Activated CD4-positive, alpha-beta T cell treated with anti-CD3 and anti-CD28 coated beads, Interleukin-2, amount 10 ng/mL, durations not matched to agents 7 days and 5 days (primary cell): ENCODE data around the gene NLRC5. TPM values are rescaled to one million over a fixed set of nuclear protein-coding genes. Genes with fewer than 3 reads are reported as not detected.
"Not testable (repeated sequence)": the region's sequence is repeated elsewhere in the genome, so short reads cannot be mapped to it uniquely, and the experiment has no call there.

ENCODE experiments used
- CTCF ChIA-PET: fragments of 350-600 bp; sonication (Branson Sonifier 250); formaldehyde crosslinking; loops from one replicate; lab custom pipeline; 2021; ENCODE audit warnings: antibody characterized with exemption; lab: Charles Lee
- POLR2A ChIA-PET: fragments of 350-600 bp; sonication (Branson Sonifier 250); formaldehyde crosslinking; loops from one replicate; lab custom pipeline; 2021; ENCODE audit warnings: antibody characterized with exemption; lab: Charles Lee
- DNase-seq: peaks from one replicate; pipeline ENCODE4 v3.0.0-alpha.2; 2020
- H3K27ac Mint-ChIP-seq: one replicate; pipeline ENCODE4 v1.8.0; 2021; ENCODE audit warnings: mild to moderate bottlenecking, moderate library complexity, mixed read lengths
- H3K27me3 Mint-ChIP-seq: one replicate; pipeline ENCODE4 v1.8.0; 2021; ENCODE audit warnings: mixed read lengths
- H3K36me3 Mint-ChIP-seq: one replicate; pipeline ENCODE4 v1.8.0; 2021; ENCODE audit warnings: low read depth, mixed read lengths
- H3K4me1 Mint-ChIP-seq: one replicate; pipeline ENCODE4 v1.8.0; 2021; ENCODE audit warnings: mixed read lengths
- H3K4me3 Mint-ChIP-seq: one replicate; pipeline ENCODE4 v1.8.0; 2021; ENCODE audit warnings: mild to moderate bottlenecking, moderate library complexity, mixed read lengths
- H3K9me3 Mint-ChIP-seq: one replicate; pipeline ENCODE4 v1.8.0; 2021; ENCODE audit warnings: mixed read lengths
- total RNA-seq, 2 experiments: library from RNA; stranded (reverse); gene quantifications; one replicate each; pipeline ENCODE4 v1.2.3, GENCODE V29; 2021

The NLRC5 gene
- total RNA-seq, 2 experiments from 2014 or later: 428 to 468 TPM

DNA sequence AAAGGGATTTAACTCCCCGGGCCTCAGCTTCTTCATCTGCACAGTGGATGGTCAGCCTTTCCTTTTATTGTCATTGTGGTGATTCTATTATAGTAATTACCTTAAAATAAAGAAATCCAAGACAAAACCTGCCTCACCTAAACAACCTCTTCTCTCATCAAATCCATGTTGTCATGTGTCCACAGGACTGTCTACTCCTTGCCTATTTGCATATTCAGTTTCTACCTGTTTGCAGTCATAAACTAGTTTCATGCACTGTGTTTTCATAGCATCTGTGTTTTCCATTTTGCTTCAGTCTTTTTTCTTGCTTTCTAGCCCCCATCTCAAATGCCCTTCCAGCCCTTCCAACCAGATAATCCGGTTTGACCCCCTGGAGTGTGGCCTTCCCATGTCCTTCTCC is 58.7 kb downstream of the NLRC5 start:
- peaks cover 15% of the 10 kb centered on the region for H3K4me1 Mint-ChIP-seq
- ChIA-PET POLR2A (no interaction called here), CTCF (interaction anchor here (1.1 kb wide), 1 partner anchor 16 kb away, joined by 3 read pairs; no protein-coding TSS in a partner anchor)
- H3K27me3 Mint-ChIP-seq: no peaks in the 10 kb centered on the region
- no peaks in the 10 kb centered on the region for H3K9me3 Mint-ChIP-seq
- DNase-seq: no peak
- H3K4me3 Mint-ChIP-seq: no peak overlapping the region
- H3K36me3 Mint-ChIP-seq: peaks cover 66% of the 10 kb centered on the region
- no peak overlapping the region for H3K27ac Mint-ChIP-seq

- POLR2A ChIA-PET: no interaction called here
- H3K27me3 Mint-ChIP-seq: no peaks in the 10 kb centered on the region
- H3K4me1 Mint-ChIP-seq: peaks cover 8% of the 10 kb centered on the region
- H3K4me3 Mint-ChIP-seq: no peak overlapping the region
- H3K27ac Mint-ChIP-seq: no peak overlapping the region
- CTCF ChIA-PET: interaction anchor here (0.9 kb wide), 1 partner anchor 12 kb away, joined by 3 read pairs; no protein-coding TSS in a partner anchor
- peaks cover 62% of the 10 kb centered on the region for H3K36me3 Mint-ChIP-seq
- DNase-seq: no peak
- H3K9me3 Mint-ChIP-seq: no peaks in the 10 kb centered on the region
Observed at GRCh38 chr16:57049678-57050077, 60.3 kb downstream of the NLRC5 start.

DNA sequence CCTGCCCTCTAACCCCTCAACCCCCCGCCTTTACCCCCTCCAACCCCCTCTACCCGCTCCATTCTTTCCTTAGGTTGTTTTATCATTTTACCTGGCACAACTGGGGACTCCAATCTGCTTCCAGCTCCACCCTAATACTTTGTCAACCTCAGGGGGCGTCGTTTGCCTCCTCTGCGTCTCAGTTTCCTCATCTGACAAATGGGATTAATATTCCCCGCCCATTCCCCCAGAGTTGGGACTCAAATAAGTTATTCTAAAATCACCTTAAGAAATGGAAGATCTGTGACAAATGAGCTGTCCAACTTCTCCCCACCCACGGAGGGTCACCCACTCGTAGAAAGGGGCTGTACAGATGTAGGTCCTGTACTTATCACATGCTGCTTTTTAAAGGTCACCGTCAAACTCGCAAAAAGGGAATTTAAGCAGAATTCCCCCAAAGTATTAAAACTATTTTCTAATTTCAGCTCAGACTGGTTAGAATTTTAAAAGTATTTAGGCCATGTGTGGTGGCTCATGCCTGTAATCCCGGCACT is 62.4 kb downstream of the NLRC5 start:
- CTCF ChIA-PET: interaction anchor here (1.1 to 1.4 kb wide), 2 partner anchors 10 to 215 kb away, joined by 3 to 5 read pairs; no protein-coding TSS in a partner anchor
- no peak overlapping the region for H3K27ac Mint-ChIP-seq

GRCh38 chr16:57053206-57053605 is 63.8 kb downstream of the NLRC5 start:
- POLR2A ChIA-PET: no interaction called here
- CTCF ChIA-PET: interaction anchor here (0.6 to 1.1 kb wide), 2 partner anchors 89 to 531 kb away, joined by 3 to 4 read pairs; no protein-coding TSS in a partner anchor
- H3K27ac Mint-ChIP-seq: no peak overlapping the region

More for the DNA sequence above, 62.4 kb downstream of the NLRC5 start:
- Mint-ChIP-seq H3K4me3 (no peak overlapping the region), H3K9me3 (no peaks in the 10 kb centered on the region), H3K27me3 (no peaks in the 10 kb centered on the region), H3K4me1 (no peaks in the 10 kb centered on the region), H3K36me3 (peaks cover 57% of the 10 kb centered on the region)
- POLR2A ChIA-PET: no interaction called here
- no peak for DNase-seq

GRCh38 chr16:57054338-57054737 is 65.0 kb downstream of the NLRC5 start:
- Mint-ChIP-seq H3K27ac (peak overlapping the region; percentile 50), H3K27me3 (no peaks in the 10 kb centered on the region), H3K4me3 (no peak overlapping the region), H3K36me3 (peaks cover 60% of the 10 kb centered on the region), H3K4me1 (peaks cover 2% of the 10 kb centered on the region), H3K9me3 (no peaks in the 10 kb centered on the region)
- ChIA-PET POLR2A (no interaction called here), CTCF (interaction anchor here (0.5 to 0.9 kb wide), 2 partner anchors 9 to 13 kb away, joined by 3 read pairs; no protein-coding TSS in a partner anchor)
- DNase-seq: no peak

More at GRCh38 chr16:57053206-57053605, 63.8 kb downstream of the NLRC5 start:
- Mint-ChIP-seq H3K27me3 (no peaks in the 10 kb centered on the region), H3K9me3 (no peaks in the 10 kb centered on the region), H3K4me3 (no peak overlapping the region), H3K4me1 (peaks cover 2% of the 10 kb centered on the region), H3K36me3 (peaks cover 57% of the 10 kb centered on the region)
- no peak for DNase-seq

- POLR2A ChIA-PET: no interaction called here
- CTCF ChIA-PET: interaction anchor here (0.9 kb wide), 1 partner anchor 12 kb away, joined by 3 read pairs; no protein-coding TSS in a partner anchor
- H3K9me3 Mint-ChIP-seq: no peaks in the 10 kb centered on the region
Observed at GRCh38 chr16:57054771-57055170, 65.4 kb downstream of the NLRC5 start.

DNA sequence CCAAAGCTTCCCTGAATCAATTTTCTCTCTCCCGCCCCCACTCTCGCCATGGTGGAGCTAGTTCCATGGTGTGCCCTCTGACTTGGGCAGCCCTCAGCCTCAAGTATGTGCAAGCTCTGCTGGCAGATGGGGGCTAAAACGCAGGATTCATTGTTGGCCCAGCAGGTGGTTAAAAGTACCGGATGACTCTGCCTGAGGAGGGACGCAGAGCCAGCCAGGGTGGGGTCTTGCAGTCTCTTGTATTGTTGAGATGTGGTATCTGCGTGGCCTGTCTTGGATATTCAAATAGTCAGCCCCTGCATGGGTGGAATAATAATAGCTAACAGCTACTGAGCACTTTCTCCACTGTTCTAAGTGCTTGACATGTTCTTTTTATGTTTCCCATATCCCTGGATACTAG is 66.3 kb downstream of the NLRC5 start:
- Mint-ChIP-seq H3K27ac (no peak overlapping the region), H3K4me1 (peaks cover 2% of the 10 kb centered on the region), H3K27me3 (no peaks in the 10 kb centered on the region), H3K4me3 (no peak overlapping the region), H3K9me3 (no peaks in the 10 kb centered on the region), H3K36me3 (peaks cover 67% of the 10 kb centered on the region)
- ChIA-PET POLR2A (interaction anchor here (0.6 kb wide), 1 partner anchor 12 kb away, joined by 5 read pairs; no protein-coding TSS in a partner anchor), CTCF (interaction anchor here (0.7 to 1.5 kb wide), 3 partner anchors 14 to 39 kb away, joined by 3 to 6 read pairs (median 3); no protein-coding TSS in a partner anchor)
- no peak for DNase-seq

More at GRCh38 chr16:57054771-57055170, 65.4 kb downstream of the NLRC5 start:
- peaks cover 2% of the 10 kb centered on the region for H3K4me1 Mint-ChIP-seq
- DNase-seq: no peak
- H3K27me3 Mint-ChIP-seq: no peaks in the 10 kb centered on the region
- peaks cover 63% of the 10 kb centered on the region for H3K36me3 Mint-ChIP-seq
- no peak overlapping the region for H3K4me3 Mint-ChIP-seq
- H3K27ac Mint-ChIP-seq: no peak overlapping the region

DNA sequence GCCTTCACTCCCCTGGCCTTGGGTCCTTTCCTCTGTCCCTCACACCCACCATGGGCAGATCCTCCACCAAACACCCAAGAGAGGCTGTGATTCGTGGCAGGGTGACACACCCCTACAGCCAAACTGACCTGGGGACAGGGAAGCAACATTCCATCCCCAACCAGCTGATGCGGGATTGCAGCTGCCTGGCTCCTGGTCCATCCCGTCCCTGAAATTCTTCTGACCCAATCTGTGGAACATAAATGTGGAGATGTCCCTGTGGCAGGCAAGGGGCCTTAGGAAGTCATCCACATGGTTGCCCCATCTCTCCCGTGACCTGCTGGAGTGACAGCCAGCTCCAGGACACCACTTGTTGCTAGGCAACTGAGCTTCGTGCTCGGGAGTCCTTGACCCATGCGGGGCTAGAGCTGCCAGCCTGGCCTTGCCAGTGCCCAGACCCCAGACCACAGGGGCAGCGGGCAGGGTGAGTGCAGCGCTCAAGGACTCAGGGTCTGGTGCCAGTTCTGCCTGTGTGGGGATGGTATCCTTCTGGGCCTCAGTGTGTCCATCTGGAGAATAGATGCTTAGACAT is 69.0 kb downstream of the NLRC5 start:
- DNase-seq: no peak
- ChIA-PET CTCF (interaction anchor here (1.7 kb wide), 1 partner anchor 26 kb away, joined by 6 read pairs; no protein-coding TSS in a partner anchor), POLR2A (no interaction called here)
- no peaks in the 10 kb centered on the region for H3K27me3 Mint-ChIP-seq
- no peaks in the 10 kb centered on the region for H3K9me3 Mint-ChIP-seq
- peaks cover 66% of the 10 kb centered on the region for H3K36me3 Mint-ChIP-seq
- H3K4me3 Mint-ChIP-seq: no peak overlapping the region
- peaks cover 2% of the 10 kb centered on the region for H3K4me1 Mint-ChIP-seq
- H3K27ac Mint-ChIP-seq: no peak overlapping the region

DNA sequence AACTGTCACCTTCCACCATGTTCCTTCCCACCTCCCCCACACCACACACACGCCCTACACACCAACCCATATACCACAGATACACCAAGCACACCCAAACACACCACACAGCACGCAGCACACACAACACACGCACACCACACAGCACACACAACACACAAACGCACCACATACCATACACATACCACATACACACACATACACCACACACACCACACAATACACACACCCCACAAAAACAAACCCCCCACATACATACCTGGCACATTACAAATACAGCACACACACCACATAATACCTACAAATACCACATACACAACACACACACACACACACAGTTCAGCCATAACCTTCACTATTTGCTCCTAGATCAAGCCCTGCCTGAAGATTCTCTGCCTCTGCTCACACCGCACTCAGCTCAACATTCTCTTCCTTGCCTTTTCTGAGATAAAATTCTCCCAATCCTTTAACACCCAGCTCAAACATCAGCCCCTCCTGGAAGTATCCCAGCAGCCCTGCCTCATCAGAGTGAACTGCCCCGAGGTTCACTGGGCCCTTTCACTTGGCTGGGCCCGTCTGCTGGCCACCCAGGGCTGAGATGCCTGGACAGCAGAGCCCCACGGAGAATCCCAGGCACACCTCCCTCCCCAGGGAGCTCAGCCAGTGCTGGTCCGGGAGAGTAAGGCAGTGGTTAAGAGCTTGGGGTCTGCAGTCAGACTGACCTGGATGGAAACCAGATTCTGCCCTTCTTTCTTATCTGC is 71.1 kb downstream of the NLRC5 start:
- Mint-ChIP-seq H3K4me1 (peaks cover 2% of the 10 kb centered on the region), H3K4me3 (no peak overlapping the region), H3K36me3 (peaks cover 57% of the 10 kb centered on the region), H3K9me3 (no peaks in the 10 kb centered on the region), H3K27ac (no peak overlapping the region), H3K27me3 (no peaks in the 10 kb centered on the region)
- CTCF ChIA-PET: interaction anchor here (1.0 to 2.5 kb wide), 4 partner anchors 9 to 16 kb away, joined by 3 to 12 read pairs (median 3); no protein-coding TSS in a partner anchor
- no peak for DNase-seq
- POLR2A ChIA-PET: no interaction called here

- DNase-seq: no peak
- Mint-ChIP-seq H3K9me3 (no peaks in the 10 kb centered on the region), H3K4me3 (no peak overlapping the region), H3K27me3 (no peaks in the 10 kb centered on the region), H3K36me3 (peaks cover 52% of the 10 kb centered on the region), H3K27ac (peak overlapping the region; percentile 26), H3K4me1 (peaks cover 2% of the 10 kb centered on the region)
- ChIA-PET POLR2A (no interaction called here), CTCF (interaction anchor here (1.0 to 2.5 kb wide), 4 partner anchors 8 to 16 kb away, joined by 3 to 12 read pairs (median 3); no protein-coding TSS in a partner anchor)
Observed at GRCh38 chr16:57061084-57061905, 71.9 kb downstream of the NLRC5 start.

DNA sequence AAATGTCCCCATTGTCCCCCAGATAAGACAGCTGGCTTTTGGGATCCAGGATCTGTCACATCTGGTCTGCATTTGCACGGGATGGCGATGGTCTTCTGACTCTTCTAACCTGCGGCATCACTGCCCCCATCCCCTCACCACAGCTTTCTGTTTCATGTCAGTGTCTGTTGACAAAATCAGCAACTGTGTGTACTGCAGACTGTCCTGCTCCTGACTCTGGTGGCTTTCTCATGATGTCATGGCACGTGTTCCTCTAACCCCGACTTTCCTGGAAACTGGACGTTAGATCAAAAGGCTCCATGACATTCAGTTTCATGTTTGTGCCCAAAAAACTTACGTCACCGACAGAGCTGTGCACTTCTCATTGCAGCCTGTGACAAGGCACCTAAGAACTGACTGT is 73.0 kb downstream of the NLRC5 start:
- ChIA-PET CTCF (interaction anchor here (1.4 to 2.5 kb wide), 2 partner anchors 9 to 15 kb away, joined by 3 to 12 read pairs; no protein-coding TSS in a partner anchor), POLR2A (no interaction called here)
- Mint-ChIP-seq H3K36me3 (peaks cover 58% of the 10 kb centered on the region), H3K27ac (peak overlapping the region; percentile 41), H3K9me3 (no peaks in the 10 kb centered on the region), H3K4me3 (no peak overlapping the region), H3K27me3 (no peaks in the 10 kb centered on the region), H3K4me1 (peaks cover 2% of the 10 kb centered on the region)
- no peak for DNase-seq

- not testable (repeated sequence) for H3K4me3 Mint-ChIP-seq, H3K27me3 Mint-ChIP-seq, H3K27ac Mint-ChIP-seq, H3K4me1 Mint-ChIP-seq, H3K9me3 Mint-ChIP-seq, DNase-seq
- ChIA-PET CTCF (interaction anchor here (0.6 kb wide), 1 partner anchor 9 kb away, joined by 3 read pairs; no protein-coding TSS in a partner anchor), POLR2A (interaction anchor here (0.7 kb wide), 1 partner anchor 30 kb away, joined by 3 read pairs; no protein-coding TSS in a partner anchor)
- H3K36me3 Mint-ChIP-seq: peaks cover 53% of the 10 kb centered on the region
Observed at GRCh38 chr16:57063189-57063588, 73.8 kb downstream of the NLRC5 start.
